ENCODE results near the gene HSPB6.

- no peak for TF ChIP-seq CTCF (IDR thresholded peaks at IDR 0.05)
- TF ChIP-seq POLR2A (IDR thresholded peaks at IDR 0.05): no peak
Measured at GRCh38 chr19:35781650-35782049, 24.8 kb upstream of the HSPB6 start.

All from gastroesophageal sphincter (tissue), 3 donors.